SIG-M5 treated with dmso at 0.1 percent for 504 hours (cell line): ENCODE data around the gene RASA3.
"Not testable (repeated sequence)": the region's sequence is repeated elsewhere in the genome, so short reads cannot be mapped to it uniquely, and the experiment has no call there.

Experiments used
- DNase-seq: peaks from one replicate; lab custom pipeline; 2025; ENCODE audit not compliant: unreplicated experiment; lab: John Stamatoyannopoulos, UW

RASA3 gene

GRCh38 chr13:114023716-114024602 is 108.5 kb downstream of the RASA3 start:
- no peak for DNase-seq

- no peak for DNase-seq
Observed at GRCh38 chr13:114022876-114023275, 109.5 kb downstream of the RASA3 start.

GRCh38 chr13:114022309-114022669 is 110.1 kb downstream of the RASA3 start:
- DNase-seq = no peak

GRCh38 chr13:114021464-114022308 is 110.7 kb downstream of the RASA3 start:
- no peak for DNase-seq

- no peak for DNase-seq
Observed at GRCh38 chr13:114020750-114021463, 111.5 kb downstream of the RASA3 start.

- not testable (repeated sequence) for DNase-seq
Observed at GRCh38 chr13:114020134-114020533, 112.3 kb downstream of the RASA3 start.

- no peak for DNase-seq
Observed at GRCh38 chr13:114019367-114019766, 113.1 kb downstream of the RASA3 start.

GRCh38 chr13:114018461-114019055 is 113.9 kb downstream of the RASA3 start:
- DNase-seq = no peak

GRCh38 chr13:114017966-114018365 is 114.5 kb downstream of the RASA3 start:
- DNase-seq = no peak

GRCh38 chr13:114017028-114017630 is 115.3 kb downstream of the RASA3 start:
- DNase-seq = no peak

GRCh38 chr13:114016321-114017027 is 115.9 kb downstream of the RASA3 start:
- DNase-seq = no peak

GRCh38 chr13:114015969-114016295 is 116.5 kb downstream of the RASA3 start:
- DNase-seq = no peak

- no peak for DNase-seq
Observed at GRCh38 chr13:114015111-114015968, 117.1 kb downstream of the RASA3 start.

GRCh38 chr13:114013952-114014629 is 118.3 kb downstream of the RASA3 start:
- no peak for DNase-seq

- DNase-seq = no peak
Observed at GRCh38 chr13:114013336-114013735, 119.1 kb downstream of the RASA3 start.

GRCh38 chr13:114012921-114013320 is 119.5 kb downstream of the RASA3 start:
- DNase-seq = no peak

GRCh38 chr13:114012141-114012540 is 120.3 kb downstream of the RASA3 start:
- no peak for DNase-seq

- no peak for DNase-seq
Observed at GRCh38 chr13:114011226-114011625, 121.2 kb downstream of the RASA3 start.
